ENCODE data around the gene MYH16. TPM values are rescaled to one million over a fixed set of nuclear protein-coding genes. Genes with fewer than 3 reads are reported as not detected.

MYH16 gene
- total and polyA plus RNA-seq, 2 donors = 0.05 to 0.09 TPM

Other genes starting within 250 kb of the MYH16 start
- gene SMURF1, start 128.7 kb upstream of the MYH16 start, total RNA-seq = 6.8 TPM
- gene SMURF1, start 128.7 kb upstream of the MYH16 start, polyA plus RNA-seq = 6.2 TPM
- not detected for gene KPNA7, start 64.7 kb upstream of the MYH16 start, total RNA-seq
- gene KPNA7, start 64.7 kb upstream of the MYH16 start, polyA plus RNA-seq = 0.14 TPM
- gene ARPC1A, start 53.1 kb downstream of the MYH16 start, total RNA-seq = 39.9 TPM
- 149 TPM for gene ARPC1A, start 53.1 kb downstream of the MYH16 start, polyA plus RNA-seq
- 186 TPM for gene ARPC1B, start 101.9 kb downstream of the MYH16 start, total RNA-seq
- 204 TPM for gene ARPC1B, start 101.9 kb downstream of the MYH16 start, polyA plus RNA-seq
- 73.6 TPM for gene PDAP1, start 135.8 kb downstream of the MYH16 start, total RNA-seq
- 120 TPM for gene PDAP1, start 135.8 kb downstream of the MYH16 start, polyA plus RNA-seq
- gene BUD31, start 136.1 kb downstream of the MYH16 start, total RNA-seq = 102 TPM
- 123 TPM for gene BUD31, start 136.1 kb downstream of the MYH16 start, polyA plus RNA-seq
- 2.8 TPM for gene PTCD1, start 166.0 kb downstream of the MYH16 start, total RNA-seq
- gene PTCD1, start 166.0 kb downstream of the MYH16 start, polyA plus RNA-seq = 2.8 TPM
- gene CPSF4, start 166.1 kb downstream of the MYH16 start, total RNA-seq = 19.0 TPM
- gene CPSF4, start 166.1 kb downstream of the MYH16 start, polyA plus RNA-seq = 51.1 TPM
- gene ATP5MF, start 193.3 kb downstream of the MYH16 start, total RNA-seq = 533 TPM
- 896 TPM for gene ATP5MF, start 193.3 kb downstream of the MYH16 start, polyA plus RNA-seq
- 10.3 TPM for gene ZNF789, start 200.1 kb downstream of the MYH16 start, total RNA-seq
- gene ZNF789, start 200.1 kb downstream of the MYH16 start, polyA plus RNA-seq = 23.0 TPM
- 26.1 TPM for gene ZNF394, start 227.4 kb downstream of the MYH16 start, total RNA-seq
- gene ZNF394, start 227.4 kb downstream of the MYH16 start, polyA plus RNA-seq = 41.3 TPM
- gene ZKSCAN5, start 231.8 kb downstream of the MYH16 start, total RNA-seq = 11.0 TPM
- gene ZKSCAN5, start 231.8 kb downstream of the MYH16 start, polyA plus RNA-seq = 5.7 TPM

Data from thymus (tissue), 2 donors.